ENCODE results near the gene ZNF276. TPM values are rescaled to one million over a fixed set of nuclear protein-coding genes. Genes with fewer than 3 reads are reported as not detected.

Gene ZNF276
- total and polyA plus RNA-seq, 2 of the 8 experiments (the other 6 are each of a cell fraction or from before 2014, with no cell fraction given): 6.4 to 9.3 TPM

DNA sequence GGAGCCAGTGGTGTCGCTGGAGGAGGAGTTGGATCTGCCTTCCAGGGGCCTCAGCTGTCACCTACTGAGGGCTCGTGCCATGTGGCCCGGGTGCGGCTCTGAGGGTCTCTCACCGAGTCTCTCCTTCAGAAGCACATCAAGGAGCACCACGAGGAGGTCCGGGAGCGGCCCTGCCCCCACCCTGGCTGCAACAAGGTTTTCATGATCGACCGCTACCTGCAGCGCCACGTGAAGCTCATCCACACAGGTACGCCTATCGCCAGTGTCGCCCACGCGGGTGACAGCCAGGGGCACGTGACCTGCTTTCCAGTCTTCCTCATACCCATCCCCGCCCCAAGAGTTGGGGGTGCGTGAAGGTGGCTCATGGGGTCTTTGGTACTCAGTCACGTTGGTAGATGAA lies 12.5 kb downstream of the ZNF276 start:
- CTCF ChIA-PET (ENCODE audit: partially characterized antibody): interaction anchor here (1.1 kb wide), 3 partner anchors 10 to 109 kb away, joined by 3 to 5 read pairs (median 3); no protein-coding TSS in a partner anchor
- Histone ChIP-seq H3K4me1 (replicated peaks in 1 of 4; ENCODE audit: control insufficient read depth in 3 of 4, insufficient read depth in 4 of 4, low read length in 3 of 4) (peaks cover 0 to 6% (median 1%) of the 10 kb centered on the region in 4 experiments; a peak in 4 of 7 replicates), H3K36me3 (ENCODE audit: control insufficient read depth in 2 of 4, insufficient read depth in 4 of 4, low read length in 3 of 4) (peaks cover 12 to 29% (median 22%) of the 10 kb centered on the region in 4 experiments), H4K5ac (ENCODE audit: insufficient read length, low read depth, low read length) (no peak overlapping the region), H3K4ac (replicated peaks; ENCODE audit: insufficient read length, low read depth, low read length) (no peak overlapping the region), H2AK5ac (ENCODE audit: low read depth, low read length) (no peak overlapping the region), H2BK5ac (ENCODE audit: low read depth, low read length) (no peak overlapping the region), H3K18ac (ENCODE audit: extremely low read depth, low read length) (no peak overlapping the region), H2BK120ac (replicated peaks; ENCODE audit: low read depth, low read length) (no peak overlapping the region), H3K56ac (replicated peaks; ENCODE audit: insufficient read length, low read depth, low read length) (no peak overlapping the region), H2BK15ac (ENCODE audit: low read length) (no peak overlapping the region), H3K23ac (ENCODE audit: insufficient read length) (no peak overlapping the region), H3K27ac (ENCODE audit: low read depth, low read length) (no peak overlapping the region), H3K4me2 (ENCODE audit: insufficient read depth in 1 of 2, low read depth in 2 of 2, low read length in 2 of 2) (no peak overlapping the region), H2AFZ (ENCODE audit: low read length) (no peak overlapping the region), H3K27me3 (replicated peaks in 1 of 4; ENCODE audit: control insufficient read depth in 3 of 4, extremely low read depth in 1 of 4, insufficient read depth in 3 of 4, low read length in 3 of 4) (no peaks in the 10 kb centered on the region), H2BK20ac (ENCODE audit: low read length) (no peak overlapping the region), H3K23me2 (ENCODE audit: low read depth, low read length) (no peaks in the 10 kb centered on the region), H3K14ac (ENCODE audit: insufficient read length) (no peak overlapping the region), H3K79me1 (ENCODE audit: low read depth, low read length) (no peaks in the 10 kb centered on the region), H2BK12ac (ENCODE audit: low read depth, low read length) (no peak overlapping the region), H4K8ac (ENCODE audit: extremely low read depth, insufficient read depth, low read length) (no peak overlapping the region), H3K4me3 (ENCODE audit: extremely low read depth in 1 of 4, insufficient read depth in 2 of 4, low read depth in 3 of 4, low read length in 4 of 4) (no peak overlapping the region), H4K20me1 (replicated peaks in 1 of 2; ENCODE audit: control insufficient read depth in 1 of 2, insufficient read depth in 2 of 2, low read length in 2 of 2) (peaks cover 2 to 7% of the 10 kb centered on the region in 2 experiments), H3K79me2 (ENCODE audit: control insufficient read depth in 1 of 2, insufficient read depth in 2 of 2, low read length in 2 of 2) (no peaks in the 10 kb centered on the region), H3K9me3 (ENCODE audit: insufficient read depth in 2 of 2, low read depth in 1 of 2, low read length in 1 of 2) (no peaks in the 10 kb centered on the region), H3K9ac (replicated peaks in 1 of 4; ENCODE audit: extremely low read depth in 1 of 4, low read depth in 3 of 4, low read length in 3 of 4) (no peak overlapping the region), H4K91ac (replicated peaks; ENCODE audit: insufficient read length, low read length) (no peak overlapping the region)
- DNase-seq (ENCODE audit: low read depth in 1 of 2, low spot score in 2 of 2): no peak
- FAIRE-seq: no peak
- TF ChIP-seq CHD2 (IDR thresholded peaks at IDR 0.05; ENCODE audit: low read length) (no peak), POLR2A (IDR thresholded peaks at IDR 0.05; ENCODE audit: control extremely low read depth in 1 of 2, low read depth in 2 of 2, low read length in 2 of 2) (0 out of 3 replicates have a peak, but pooled peaks of 1 of the 2 experiments have one; percentile 42), POLR2AphosphoS5 (IDR thresholded peaks at IDR 0.05; ENCODE audit: low read depth, low read length) (0 out of 2 replicates have a peak, but pooled peaks have one; percentile 14)
- POLR2A ChIA-PET (ENCODE audit: partially characterized antibody): interaction anchor here (0.6 to 16.1 kb wide), 8 partner anchors 10 to 83 kb away, joined by 3 to 193 read pairs (median 4); partner anchors contain the start of gene VPS9D1
- WGBS, 2 experiments (ENCODE audit: extremely low coverage in 1 of 2, insufficient coverage in 1 of 2, insufficient read length in 1 of 2, insufficient replicate concordance in 2 of 2, low coverage in 1 of 2, low lambda C conversion rate in 2 of 2, missing lambda C conversion rate in 1 of 2): 82% methylated on average over 21 of the region's 21 CpGs; no CpG with 5 or more reads in 1 of the 2 experiments

All from H1 (cell line).